H9 (cell line): ENCODE data around the gene AK8. TPM values are rescaled to one million over a fixed set of nuclear protein-coding genes. Genes with fewer than 3 reads are reported as not detected.

ENCODE experiments used
- DNase-seq: peaks from one replicate; pipeline ENCODE4 v3.0.0-alpha.2; 2017
- H2AFZ ChIP-seq: one replicate; pipeline ENCODE4 v1.6.1; 2013; ENCODE audit warnings: mild to moderate bottlenecking, low read length, control low read depth, moderate library complexity
- H2AK5ac ChIP-seq: 2 replicates; pipeline ENCODE4 v1.6.1; 2013; ENCODE audit warnings: low read length, control low read depth, mixed read lengths; ENCODE audit not compliant: insufficient read length
- H2BK120ac ChIP-seq: one replicate; pipeline ENCODE4 v1.6.1; 2013; ENCODE audit warnings: low read depth, mild to moderate bottlenecking, low read length, control low read depth, inconsistent platforms; ENCODE audit not compliant: poor library complexity, severe bottlenecking
- H2BK12ac ChIP-seq: 2 replicates; pipeline ENCODE4 v1.6.1; 2013; ENCODE audit warnings: low read length, control low read depth, mixed read lengths, low read depth; ENCODE audit not compliant: insufficient read length
- H2BK15ac ChIP-seq: 2 replicates; pipeline ENCODE4 v1.6.1; 2013; ENCODE audit warnings: low read depth, low read length, control low read depth
- H2BK20ac ChIP-seq: one replicate; pipeline ENCODE4 v1.6.1; 2013; ENCODE audit warnings: low read depth, mild to moderate bottlenecking, low read length, control low read depth, inconsistent platforms; ENCODE audit not compliant: poor library complexity, severe bottlenecking
- H2BK5ac ChIP-seq: 2 replicates; pipeline ENCODE4 v1.6.1; 2013; ENCODE audit warnings: low read length, control low read depth, mixed read lengths; ENCODE audit not compliant: insufficient read length
- H3K14ac ChIP-seq: 2 replicates; pipeline ENCODE4 v1.6.1; 2013; ENCODE audit warnings: low read length, control low read depth; ENCODE audit not compliant: insufficient read depth
- H3K18ac ChIP-seq: 2 replicates; pipeline ENCODE4 v1.6.1; 2013; ENCODE audit warnings: low read depth, mild to moderate bottlenecking, mixed read lengths, low read length, control low read depth; ENCODE audit not compliant: insufficient read length
- H3K23ac ChIP-seq: 2 replicates; pipeline ENCODE4 v1.6.1; 2013; ENCODE audit warnings: low read length, control low read depth, mixed read lengths, low read depth; ENCODE audit not compliant: insufficient read length
- H3K23me2 ChIP-seq: 2 replicates; pipeline ENCODE4 v1.6.1; 2013; ENCODE audit warnings: low read depth, mild to moderate bottlenecking, mixed read lengths, low read length, control low read depth; ENCODE audit not compliant: insufficient read length, poor library complexity, severe bottlenecking
- H3K27ac ChIP-seq: 2 replicates; pipeline ENCODE4 v1.5.1; 2013; ENCODE audit warnings: low read length, control low read depth, mixed read lengths, low read depth; ENCODE audit not compliant: insufficient read length
- H3K27me3 ChIP-seq: 2 replicates; pipeline ENCODE4 v1.6.1; 2013; ENCODE audit warnings: low read length, control low read depth, inconsistent platforms; ENCODE audit not compliant: insufficient read depth
- H3K4ac ChIP-seq: 2 replicates; pipeline ENCODE4 v1.6.1; 2013; ENCODE audit warnings: low read depth, mild to moderate bottlenecking, control low read depth, inconsistent platforms, low read length, moderate library complexity
- H3K4me1 ChIP-seq: 2 replicates; pipeline ENCODE4 v1.6.1; 2013; ENCODE audit warnings: low read length, control low read depth, inconsistent platforms; ENCODE audit not compliant: insufficient read depth
- H3K4me2 ChIP-seq: 2 replicates; pipeline ENCODE4 v1.6.1; 2013; ENCODE audit warnings: low read length, control low read depth, mixed read lengths; ENCODE audit not compliant: insufficient read length, insufficient read depth
- H3K56ac ChIP-seq: 2 replicates; pipeline ENCODE4 v1.6.1; 2013; ENCODE audit warnings: low read depth, mild to moderate bottlenecking, mixed read lengths, low read length, control low read depth; ENCODE audit not compliant: insufficient read length
- H3K79me1 ChIP-seq: 2 replicates; pipeline ENCODE4 v1.6.1; 2013; ENCODE audit warnings: low read depth, mild to moderate bottlenecking, moderate library complexity, low read length, control low read depth, inconsistent platforms; ENCODE audit not compliant: insufficient read depth, poor library complexity, severe bottlenecking
- H3K79me2 ChIP-seq: 2 replicates; pipeline ENCODE4 v1.6.1; 2013; ENCODE audit warnings: low read length, control low read depth, inconsistent platforms; ENCODE audit not compliant: insufficient read depth
- H3K9ac ChIP-seq: 2 replicates; pipeline ENCODE4 v1.6.1; 2013; ENCODE audit warnings: low read length, control low read depth, mixed read lengths; ENCODE audit not compliant: insufficient read length; ENCODE audit errors: extremely low read depth
- H3K9me3 ChIP-seq: one replicate; pipeline ENCODE4 v1.6.1; 2013; ENCODE audit warnings: low read depth, low read length, inconsistent platforms; ENCODE audit not compliant: control insufficient read depth
- H3T11ph ChIP-seq: one replicate; pipeline ENCODE4 v1.6.1; 2013; ENCODE audit warnings: mild to moderate bottlenecking, low read length, control low read depth, inconsistent platforms
- H4K20me1 ChIP-seq: one replicate; pipeline ENCODE4 v1.6.1; 2013; ENCODE audit not compliant: control insufficient read depth, insufficient read length, insufficient read depth
- H4K5ac ChIP-seq: 2 replicates; pipeline ENCODE4 v1.6.1; 2013; ENCODE audit warnings: low read depth, mild to moderate bottlenecking, mixed read lengths, low read length, control low read depth; ENCODE audit not compliant: insufficient read length
- H4K8ac ChIP-seq: replicated peaks from 2 replicates; pipeline ENCODE4 v1.6.1; 2013; ENCODE audit warnings: low read length, control low read depth, mixed read lengths, low read depth; ENCODE audit not compliant: insufficient read length
- H4K91ac ChIP-seq: 2 replicates; pipeline ENCODE4 v1.6.1; 2013; ENCODE audit warnings: low read depth, mild to moderate bottlenecking, moderate library complexity, mixed read lengths, low read length, control low read depth; ENCODE audit not compliant: insufficient read length
- H3K27ac Mint-ChIP-seq, 3 experiments: 2 replicates in 2 of 3; 3 replicates in 1 of 3; pipeline ENCODE4 v1.8.0; 2020 to 2021; ENCODE audit warnings: mixed read lengths in 3 of 3, mild to moderate bottlenecking in 1 of 3, moderate library complexity in 1 of 3
- H3K27me3 Mint-ChIP-seq: 2 replicates; pipeline ENCODE4 v1.8.0; 2021; ENCODE audit warnings: low read depth, mild to moderate bottlenecking, moderate library complexity, mixed read lengths
- H3K36me3 Mint-ChIP-seq, 3 experiments: 2 replicates in 2 of 3; 3 replicates in 1 of 3; pipeline ENCODE4 v1.8.0; 2020 to 2021; ENCODE audit warnings: low read depth in 3 of 3, mixed read lengths in 3 of 3; ENCODE audit not compliant: insufficient read depth in 1 of 3
- H3K4me1 Mint-ChIP-seq, 2 experiments: 2 replicates each; pipeline ENCODE4 v1.8.0; 2020; ENCODE audit warnings: mixed read lengths in 2 of 2
- H3K4me3 Mint-ChIP-seq, 2 experiments: 2 replicates in 1 of 2; 3 replicates in 1 of 2; pipeline ENCODE4 v1.8.0; 2020 to 2021; ENCODE audit warnings: mild to moderate bottlenecking in 2 of 2, mixed read lengths in 2 of 2, moderate library complexity in 1 of 2
- H3K9me3 Mint-ChIP-seq, 2 experiments: 2 replicates in 1 of 2; 3 replicates in 1 of 2; pipeline ENCODE4 v1.8.0; 2020; ENCODE audit warnings: mild to moderate bottlenecking in 2 of 2, mixed read lengths in 2 of 2, moderate library complexity in 1 of 2
- CTCF ChIP-seq: fragments of 200-600 bp; sonication (generic); conservative IDR thresholded peaks from 3 replicates; pipeline ENCODE4 v1.8.0; 2021; ENCODE audit warnings: antibody characterized with exemption, mild to moderate bottlenecking
- WGBS: extraction: QIAGEN DNeasy Blood & Tissue Kit; methylation state at CpG from one replicate; pipeline ENCODE4 v1.1.7; 2013; ENCODE audit warnings: missing lambda C conversion rate, low lambda C conversion rate, mixed read lengths; ENCODE audit not compliant: insufficient read length; ENCODE audit errors: extremely low coverage; 5-methylcytosine and 5-hydroxymethylcytosine counted together
- total RNA-seq: library from RNA; stranded (reverse); gene quantifications from 2 replicates; pipeline ENCODE4 v1.2.1, GENCODE V29; 2021

AK8 gene
- total RNA-seq, 1 experiment from 2014 or later, result 0.44 TPM

- no peak overlapping the region for H2BK12ac ChIP-seq
These were observed 169.2 kb downstream of the AK8 start for GRCh38 chr9:132708769-132709430.

More at GRCh38 chr9:132708769-132709430, 169.2 kb downstream of the AK8 start:
- Histone ChIP-seq H3K9me3 (no peaks in the 10 kb centered on the region), H2BK15ac (no peak overlapping the region), H4K8ac (no peak overlapping the region), H4K91ac (no peak overlapping the region), H2AFZ (no peak overlapping the region), H3K27ac (no peak overlapping the region), H4K5ac (no peak overlapping the region), H3K14ac (no peak overlapping the region), H3K9ac (no peak overlapping the region), H3K4ac (no peak overlapping the region), H2AK5ac (no peak overlapping the region), H2BK5ac (no peak overlapping the region), H3T11ph (no peak overlapping the region), H3K79me1 (no peaks in the 10 kb centered on the region), H3K18ac (no peak overlapping the region), H4K20me1 (no peaks in the 10 kb centered on the region), H3K27me3 (no peaks in the 10 kb centered on the region), H2BK120ac (no peak overlapping the region), H3K79me2 (no peaks in the 10 kb centered on the region), H3K4me1 (no peaks in the 10 kb centered on the region), H3K4me2 (no peak overlapping the region), H3K23ac (no peak overlapping the region), H2BK20ac (no peak overlapping the region), H3K23me2 (no peaks in the 10 kb centered on the region), H3K56ac (no peak overlapping the region)
- TF ChIP-seq CTCF, result no peak
- peaks cover 2 to 12% of the 10 kb centered on the region in 2 experiments for H3K9me3 Mint-ChIP-seq
- no CpG with 5 or more reads among the region's 23 CpGs for WGBS
- H3K27me3 Mint-ChIP-seq, result peaks cover 16% of the 10 kb centered on the region
- no peak for DNase-seq
- H3K4me3 Mint-ChIP-seq, result no peak overlapping the region
- H3K27ac Mint-ChIP-seq, result no peak overlapping the region
- H3K36me3 Mint-ChIP-seq, result no peaks in the 10 kb centered on the region
- no peaks in the 10 kb centered on the region for H3K4me1 Mint-ChIP-seq
